ENCODE data around the gene C18orf32. TPM values are rescaled to one million over a fixed set of nuclear protein-coding genes. Genes with fewer than 3 reads are reported as not detected.

C18orf32 gene
- polyA plus RNA-seq, 3 donors, result 27.5 to 134 (median 115) TPM

DNA sequence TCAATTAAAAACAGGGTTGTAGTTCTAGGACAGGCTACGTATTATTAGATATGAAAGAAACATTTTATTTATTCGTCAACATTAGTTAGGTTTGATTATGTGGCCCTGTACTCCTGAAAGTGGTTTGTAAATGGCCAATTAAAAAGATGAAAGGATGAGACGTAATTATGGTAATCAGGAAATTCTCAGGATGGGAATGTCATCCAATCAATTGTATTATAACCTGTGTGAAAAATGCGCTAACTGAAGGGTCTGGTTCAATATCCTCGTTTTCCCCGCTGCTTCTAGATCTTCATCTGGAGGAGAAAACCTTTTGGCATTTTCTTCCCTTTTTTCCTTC, 5.6 kb upstream of the C18orf32 start:
- no CpG with 5 or more reads among the region's 6 CpGs for WGBS (ENCODE audit: insufficient coverage)
- Mint-ChIP-seq H3K27me3 (ENCODE audit: low read depth in 3 of 3) (peaks cover 0 to 6% (median 6%) of the 10 kb centered on the region in 3 donors), H3K27ac (peak overlapping the region in 5 of 7 donors; percentile 26 to 95 (median 93)), H3K4me3 (no peak overlapping the region), H3K9me3 (no peaks in the 10 kb centered on the region), H3K4me1 (peaks cover 41% of the 10 kb centered on the region), H3K36me3 (peaks cover 38 to 41% of the 10 kb centered on the region in 2 donors)
- no peak overlapping the region for H3K9ac ChIP-seq (ENCODE audit: insufficient read depth, low read length, poor library complexity, severe bottlenecking)
- intact Hi-C loops (cut with micrococcal nuclease), result loop anchor here (1.0 to 10.0 kb wide), 6 partner anchors 31 to 795 kb away; partner anchors contain the start of genes CXXC1 (in 2 of the 2), ACAA2 (in 1 of the 2), MBD1 (in 1 of the 2) and SMAD7 (in 1 of the 2)
- no peak for DNase-seq
- H3K4me1 ChIP-seq (ENCODE audit: control insufficient read depth in 1 of 2, insufficient read depth in 2 of 2, low read length in 2 of 2), result peaks cover 11 to 38% of the 10 kb centered on the region in 2 donors
- peaks cover 32% of the 10 kb centered on the region for H3K79me2 ChIP-seq (ENCODE audit: insufficient read depth, low read length)
- no peak for TF ChIP-seq CTCF (IDR thresholded peaks at IDR 0.05)
- H3K9me3 ChIP-seq (replicated peaks in 1 of 2; ENCODE audit: control insufficient read depth in 1 of 2, insufficient read depth in 1 of 2, low read length in 2 of 2), result no peaks in the 10 kb centered on the region
- peak overlapping the region in 1 of 2 donors; percentile 58 for H3K27ac ChIP-seq (ENCODE audit: low read depth in 1 of 2, low read length in 2 of 2)
- peaks cover 33 to 34% of the 10 kb centered on the region in 2 donors for H3K36me3 ChIP-seq (replicated peaks in 1 of 2; ENCODE audit: control insufficient read depth in 1 of 2, insufficient read depth in 2 of 2, low read length in 2 of 2)
- H3K4me2 ChIP-seq (replicated peaks; ENCODE audit: extremely low read depth, low read length, poor library complexity, severe bottlenecking), result peak overlapping the region; percentile 80
- peaks cover 18% of the 10 kb centered on the region for H4K20me1 ChIP-seq (ENCODE audit: insufficient read depth, low read length)
- H3K27me3 ChIP-seq (ENCODE audit: control insufficient read depth in 2 of 2, insufficient read depth in 2 of 2, low read length in 2 of 2), result no peaks in the 10 kb centered on the region
- H2AFZ ChIP-seq (ENCODE audit: insufficient read depth, low read depth, low read length, poor library complexity, severe bottlenecking), result peak overlapping the region; percentile 57
- peak overlapping the region in 1 of 3 experiments; percentile 98 for H3K4me3 ChIP-seq (replicated peaks in 1 of 3; ENCODE audit: low read depth in 2 of 3, low read length in 3 of 3)

- peaks cover 16 to 44% of the 10 kb centered on the region in 2 donors for H3K4me1 ChIP-seq (ENCODE audit: control insufficient read depth in 1 of 2, insufficient read depth in 2 of 2, low read length in 2 of 2)
- peak within 1 kb of the TSS; percentile 75 to 98 (median 77) for H3K4me3 ChIP-seq (replicated peaks in 1 of 3; ENCODE audit: low read depth in 2 of 3, low read length in 3 of 3)
- no peaks in the 10 kb centered on the region for H3K9me3 ChIP-seq (replicated peaks in 1 of 2; ENCODE audit: control insufficient read depth in 1 of 2, insufficient read depth in 1 of 2, low read length in 2 of 2)
- peaks cover 18% of the 10 kb centered on the region for H4K20me1 ChIP-seq (ENCODE audit: insufficient read depth, low read length)
- H3K27ac ChIP-seq (ENCODE audit: low read depth in 1 of 2, low read length in 2 of 2), result peak within 1 kb of the TSS; percentile 80 to 93
- H3K27me3 ChIP-seq (ENCODE audit: control insufficient read depth in 2 of 2, insufficient read depth in 2 of 2, low read length in 2 of 2), result no peaks in the 10 kb centered on the region
- peaks cover 33 to 34% of the 10 kb centered on the region in 2 donors for H3K36me3 ChIP-seq (replicated peaks in 1 of 2; ENCODE audit: control insufficient read depth in 1 of 2, insufficient read depth in 2 of 2, low read length in 2 of 2)
- H3K27me3 Mint-ChIP-seq (ENCODE audit: low read depth in 3 of 3), result peaks cover 0 to 6% (median 4%) of the 10 kb centered on the region in 3 donors
- DNase-seq, result peak; percentile 94 to 96 (median 95)
- peak within 1 kb of the TSS; percentile 93 to 99 (median 96) for H3K27ac Mint-ChIP-seq
- peak within 1 kb of the TSS; percentile 93 for H2AFZ ChIP-seq (ENCODE audit: insufficient read depth, low read depth, low read length, poor library complexity, severe bottlenecking)
- 0% methylated on average over 44 of the region's 53 CpGs for whole genome bisulfite sequencing (ENCODE audit: insufficient coverage)
- no peak for TF ChIP-seq CTCF (IDR thresholded peaks at IDR 0.05)
- peak within 1 kb of the TSS; percentile 98 to 99 for H3K4me3 Mint-ChIP-seq
- H3K4me1 Mint-ChIP-seq, result peaks cover 45% of the 10 kb centered on the region
- peak within 1 kb of the TSS; percentile 95 for H3K9ac ChIP-seq (ENCODE audit: insufficient read depth, low read length, poor library complexity, severe bottlenecking)
- peak within 1 kb of the TSS; percentile 80 for H3K4me2 ChIP-seq (replicated peaks; ENCODE audit: extremely low read depth, low read length, poor library complexity, severe bottlenecking)
- intact Hi-C loops (cut with micrococcal nuclease), result loop anchor here (1.0 to 10.0 kb wide), 6 partner anchors 31 to 795 kb away; partner anchors contain the start of genes CXXC1 (in 2 of the 2), ACAA2 (in 1 of the 2), MBD1 (in 1 of the 2) and SMAD7 (in 1 of the 2)
- peaks cover 40 to 41% of the 10 kb centered on the region in 2 donors for H3K36me3 Mint-ChIP-seq
- no peaks in the 10 kb centered on the region for H3K9me3 Mint-ChIP-seq
- peaks cover 32% of the 10 kb centered on the region for H3K79me2 ChIP-seq (ENCODE audit: insufficient read depth, low read length)
These were observed 5.0 kb upstream of the C18orf32 start, which contains the start of gene RPL17 for GRCh38 chr18:49491857-49492693. Gene RPL17, minus strand, starts transcription at chr18:49492465.
